Naive thymus-derived CD8-positive, alpha-beta T cell (primary cell): ENCODE results near the gene SLC44A1. TPM values are rescaled to one million over a fixed set of nuclear protein-coding genes. Genes with fewer than 3 reads are reported as not detected.

Source experiments
- ATAC-seq, 2 donors: fragments of 150-1000 bp; cut with Tn5 transposase in 1 of 2; sonication (Bioruptor Pico), chemical (Tn5 transposase) in 1 of 2; 1 replicate in 1 of 2; 2 replicates in 1 of 2; pipeline ENCODE4 v1.10.0; 2021; ENCODE audit warnings: mild to moderate bottlenecking in 2 of 2, moderate library complexity in 2 of 2
- POLR2A ChIA-PET: fragments of 350-600 bp; sonication (Branson Sonifier 250); formaldehyde crosslinking; loops from one replicate; lab custom pipeline; 2021; ENCODE audit warnings: antibody characterized with exemption; lab: Charles Lee
- DNase-seq, 10 donors: peaks; one replicate each; pipeline versions ENCODE4 v3.0.0 to v3.0.0-alpha.2; 2020 to 2022
- H3K27ac Mint-ChIP-seq, 10 donors: one replicate each; pipeline ENCODE4 v1.8.0; 2020 to 2022; ENCODE audit warnings: mild to moderate bottlenecking in 10 of 10, mixed read lengths in 10 of 10, moderate library complexity in 4 of 10, inconsistent platforms in 1 of 10
- H3K27me3 Mint-ChIP-seq, 5 donors: one replicate each; pipeline ENCODE4 v1.8.0; 2021 to 2022; ENCODE audit warnings: mixed read lengths in 5 of 5
- H3K36me3 Mint-ChIP-seq, 3 donors: one replicate each; pipeline ENCODE4 v1.8.0; 2020 to 2022; ENCODE audit warnings: mixed read lengths in 3 of 3, mild to moderate bottlenecking in 2 of 3, inconsistent platforms in 1 of 3
- H3K4me1 Mint-ChIP-seq, 4 donors: one replicate each; pipeline ENCODE4 v1.8.0; 2021 to 2022; ENCODE audit warnings: mixed read lengths in 4 of 4
- H3K4me3 Mint-ChIP-seq, 10 donors: one replicate each; pipeline ENCODE4 v1.8.0; 2020 to 2022; ENCODE audit warnings: mild to moderate bottlenecking in 10 of 10, mixed read lengths in 10 of 10, moderate library complexity in 6 of 10, inconsistent platforms in 1 of 10
- H3K9me3 Mint-ChIP-seq, 9 donors: one replicate each; pipeline ENCODE4 v1.8.0; 2020 to 2022; ENCODE audit warnings: mixed read lengths in 9 of 9, mild to moderate bottlenecking in 3 of 9, inconsistent platforms in 1 of 9, moderate library complexity in 1 of 9
- polyA plus RNA-seq, 3 donors: library from polyadenylated mRNA; unstranded; fragments of 300-500 nt; fragmentation: Illumina TruSeq; gene quantifications; one replicate each; pipeline ENCODE4 v1.2.3, GENCODE V29; 2021
- total RNA-seq, 8 experiments: library from RNA in 2 of 8; stranded (reverse) in 2 of 8; gene quantifications; one replicate each; pipeline ENCODE4 v1.2.3 and lab custom pipeline; 2021 to 2026

Gene SLC44A1
- total RNA-seq (1 to 10 TPM; 8.2 to 9.4 TPM), polyA plus RNA-seq (10 to 100 TPM; 12.2 to 16.8 (median 14.3) TPM), total RNA-seq (lab: John Stamatoyannopoulos, UW) (14.3 to 34.7 (median 20.8) reads per million in 6 experiments)

GRCh38 chr9:105244003-105244733 is at the start of gene SLC44A1:
Gene SLC44A1 (plus strand): TSS chr9:105244651. CDS start chr9:105244869, 218 bp downstream.
- Mint-ChIP-seq H3K36me3 (no peaks in the 10 kb centered on the region), H3K9me3 (no peaks in the 10 kb centered on the region), H3K27ac (peak within 1 kb of the TSS; percentile 80 to 96 (median 89)), H3K27me3 (peaks cover 6 to 20% (median 12%) of the 10 kb centered on the region in 5 donors), H3K4me3 (peak within 1 kb of the TSS; percentile 85 to 96 (median 92)), H3K4me1 (peaks cover 12 to 35% (median 30%) of the 10 kb centered on the region in 4 donors)
- peak; percentile 81 to 85 for ATAC-seq
- POLR2A ChIA-PET = interaction anchor here (0.9 to 1.7 kb wide), 7 partner anchors 40 to 450 kb away, joined by 3 to 10 read pairs (median 3); partner anchors contain the start of gene TMEM38B
- peak; percentile 81 to 95 (median 86) for DNase-seq

DNA sequence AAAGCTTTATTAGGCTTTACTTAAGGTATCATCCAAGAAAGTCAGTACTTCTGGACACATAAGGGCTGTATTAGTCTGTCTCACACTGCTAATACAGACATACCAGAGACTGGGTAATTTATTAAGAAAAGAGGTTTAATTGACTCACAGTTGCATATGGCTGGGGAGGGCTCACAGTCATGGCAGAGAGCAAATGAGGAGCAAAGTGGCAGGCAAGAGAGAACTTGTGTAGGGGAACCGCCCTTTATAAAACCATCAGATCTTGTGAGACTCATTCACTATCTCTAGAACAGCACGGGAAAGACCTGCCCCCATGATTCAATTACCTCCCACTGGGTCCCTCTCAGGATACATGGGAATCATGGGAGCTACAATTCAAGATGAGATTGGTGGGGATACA is 49.2 kb upstream of the SLC44A1 start:
- no peaks in the 10 kb centered on the region for H3K36me3 Mint-ChIP-seq
- H3K4me3 Mint-ChIP-seq = no peak overlapping the region
- POLR2A ChIA-PET = no interaction called here
- H3K27ac Mint-ChIP-seq = no peak overlapping the region
- H3K27me3 Mint-ChIP-seq = peaks cover 1 to 14% (median 4%) of the 10 kb centered on the region in 5 donors
- H3K9me3 Mint-ChIP-seq = peaks cover 0 to 4% (median 0%) of the 10 kb centered on the region in 9 donors
- DNase-seq (no peak), ATAC-seq (no peak)
- peaks cover 0 to 2% (median 0%) of the 10 kb centered on the region in 4 donors for H3K4me1 Mint-ChIP-seq

DNA sequence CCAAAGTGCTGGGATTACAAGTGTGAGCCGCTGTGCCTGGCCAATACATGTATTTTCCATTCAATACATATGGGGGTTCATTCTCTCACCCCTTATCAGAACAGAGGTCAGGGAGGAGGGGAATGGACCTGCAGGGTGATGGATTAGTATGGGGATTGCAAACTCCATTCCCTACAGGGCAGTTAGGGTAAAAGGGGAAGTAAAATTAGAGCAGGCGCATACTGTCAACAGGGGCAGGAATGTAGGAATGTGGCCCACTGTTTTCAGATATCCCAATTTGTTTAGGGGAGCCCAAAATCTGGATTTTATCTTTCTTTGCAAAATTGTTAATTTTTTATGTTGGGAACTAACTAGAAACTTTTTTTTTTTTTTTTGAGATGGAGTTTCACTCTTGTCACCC is 46.4 kb upstream of the SLC44A1 start:
- no peak for DNase-seq
- Mint-ChIP-seq H3K36me3 (no peaks in the 10 kb centered on the region), H3K9me3 (peaks cover 0 to 4% (median 0%) of the 10 kb centered on the region in 9 donors), H3K27me3 (peaks cover 0 to 9% (median 4%) of the 10 kb centered on the region in 5 donors), H3K27ac (no peak overlapping the region), H3K4me3 (no peak overlapping the region), H3K4me1 (peaks cover 0 to 2% (median 0%) of the 10 kb centered on the region in 4 donors)
- no peak for ATAC-seq
- POLR2A ChIA-PET = no interaction called here

DNA sequence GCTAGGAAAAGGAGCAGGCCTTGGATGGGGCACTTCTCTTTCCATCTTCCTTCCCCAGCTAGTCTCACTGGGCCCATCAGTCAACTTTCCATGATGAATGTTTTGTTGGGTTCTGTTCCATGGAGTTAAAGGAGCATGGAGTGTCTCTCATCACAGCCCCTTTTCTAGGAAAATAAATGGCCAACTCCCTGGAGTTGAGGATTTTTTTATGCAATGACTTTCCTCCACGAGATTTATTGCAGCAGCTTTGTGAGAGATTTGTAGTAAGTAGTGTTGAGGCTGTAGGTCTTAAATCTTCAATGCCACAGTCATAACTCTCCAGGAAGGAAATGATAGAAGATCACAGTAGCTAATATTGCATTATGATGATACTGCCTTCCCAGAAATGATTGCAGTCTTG is 45.6 kb upstream of the SLC44A1 start:
- peaks cover 0 to 9% (median 4%) of the 10 kb centered on the region in 5 donors for H3K27me3 Mint-ChIP-seq
- ATAC-seq (no peak), DNase-seq (no peak)
- peaks cover 0 to 2% (median 0%) of the 10 kb centered on the region in 4 donors for H3K4me1 Mint-ChIP-seq
- POLR2A ChIA-PET = no interaction called here
- H3K36me3 Mint-ChIP-seq = no peaks in the 10 kb centered on the region
- no peak overlapping the region for H3K27ac Mint-ChIP-seq
- H3K4me3 Mint-ChIP-seq = no peak overlapping the region
- H3K9me3 Mint-ChIP-seq = peaks cover 0 to 4% (median 0%) of the 10 kb centered on the region in 9 donors

DNA sequence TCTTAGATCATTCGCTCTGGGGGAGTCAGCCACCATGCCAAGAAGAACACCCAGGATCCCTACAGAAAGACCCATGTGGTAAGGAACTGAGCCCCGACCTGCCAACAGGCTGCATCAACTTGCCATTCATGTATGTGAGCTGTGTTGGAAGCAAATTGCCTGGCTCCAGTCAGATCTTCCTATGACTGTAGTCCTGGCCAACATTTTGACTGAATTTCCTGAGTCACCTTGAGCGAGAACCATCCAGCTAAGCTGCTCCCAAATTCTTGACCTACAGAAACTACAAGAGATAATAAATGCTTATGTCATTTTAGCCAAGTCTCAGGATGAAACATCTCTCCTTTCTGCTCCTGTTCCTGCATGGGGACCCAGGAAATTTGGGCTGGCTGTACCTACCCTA is 40.0 kb upstream of the SLC44A1 start:
- Mint-ChIP-seq H3K27ac (no peak overlapping the region), H3K4me3 (no peak overlapping the region), H3K36me3 (no peaks in the 10 kb centered on the region), H3K27me3 (peaks cover 0 to 1% (median 0%) of the 10 kb centered on the region in 5 donors), H3K9me3 (peaks cover 0 to 1% (median 0%) of the 10 kb centered on the region in 9 donors), H3K4me1 (no peaks in the 10 kb centered on the region)
- ATAC-seq = no peak
- POLR2A ChIA-PET = interaction anchor here (1.0 kb wide), 1 partner anchor 40 kb away, joined by 3 read pairs; the partner anchor contains the start of gene SLC44A1
- no peak for DNase-seq

GRCh38 chr9:105205787-105206495 is 38.5 kb upstream of the SLC44A1 start:
- Mint-ChIP-seq H3K4me3 (no peak overlapping the region), H3K36me3 (no peaks in the 10 kb centered on the region), H3K27ac (no peak overlapping the region), H3K4me1 (no peaks in the 10 kb centered on the region), H3K9me3 (peaks cover 0 to 1% (median 0%) of the 10 kb centered on the region in 9 donors), H3K27me3 (peaks cover 0 to 1% (median 0%) of the 10 kb centered on the region in 5 donors)
- POLR2A ChIA-PET = no interaction called here
- no peak for DNase-seq
- ATAC-seq = no peak

- Mint-ChIP-seq H3K36me3 (no peaks in the 10 kb centered on the region), H3K27me3 (peaks cover 0 to 1% (median 0%) of the 10 kb centered on the region in 5 donors), H3K27ac (no peak overlapping the region), H3K9me3 (peaks cover 0 to 1% (median 0%) of the 10 kb centered on the region in 9 donors), H3K4me3 (no peak overlapping the region), H3K4me1 (no peaks in the 10 kb centered on the region)
- no peak for ATAC-seq
- no peak for DNase-seq
- POLR2A ChIA-PET = no interaction called here
Observed at GRCh38 chr9:105206496-105206820, 38.0 kb upstream of the SLC44A1 start.

GRCh38 chr9:105206821-105207699 is 37.4 kb upstream of the SLC44A1 start:
- H3K9me3 Mint-ChIP-seq = peaks cover 0 to 1% (median 0%) of the 10 kb centered on the region in 9 donors

GRCh38 chr9:105216440-105217178 is 27.8 kb upstream of the SLC44A1 start:
- peaks cover 0 to 8% (median 4%) of the 10 kb centered on the region in 5 donors for H3K27me3 Mint-ChIP-seq
- H3K9me3 Mint-ChIP-seq = peaks cover 0 to 2% (median 0%) of the 10 kb centered on the region in 9 donors
- no peaks in the 10 kb centered on the region for H3K4me1 Mint-ChIP-seq
- peaks cover 0 to 4% (median 0%) of the 10 kb centered on the region in 3 donors for H3K36me3 Mint-ChIP-seq
- ATAC-seq (no peak), DNase-seq (no peak)
- H3K27ac Mint-ChIP-seq = no peak overlapping the region
- no peak overlapping the region for H3K4me3 Mint-ChIP-seq
- POLR2A ChIA-PET = interaction anchor here (0.7 kb wide), 1 partner anchor 189 kb away, joined by 3 read pairs; no protein-coding TSS in a partner anchor

More at GRCh38 chr9:105206821-105207699, 37.4 kb upstream of the SLC44A1 start:
- ATAC-seq (no peak), DNase-seq (no peak)
- Mint-ChIP-seq H3K4me3 (no peak overlapping the region), H3K27ac (no peak overlapping the region), H3K27me3 (peaks cover 0 to 1% (median 0%) of the 10 kb centered on the region in 5 donors), H3K4me1 (no peaks in the 10 kb centered on the region), H3K36me3 (no peaks in the 10 kb centered on the region)
- POLR2A ChIA-PET = no interaction called here

GRCh38 chr9:105218673-105219072 is 25.8 kb upstream of the SLC44A1 start:
- Mint-ChIP-seq H3K36me3 (peaks cover 0 to 17% (median 0%) of the 10 kb centered on the region in 3 donors), H3K27ac (no peak overlapping the region), H3K4me3 (no peak overlapping the region), H3K4me1 (no peaks in the 10 kb centered on the region), H3K9me3 (peaks cover 2 to 20% (median 12%) of the 10 kb centered on the region in 9 donors), H3K27me3 (peaks cover 0 to 10% (median 4%) of the 10 kb centered on the region in 5 donors)
- POLR2A ChIA-PET = no interaction called here
- ATAC-seq = no peak
- no peak for DNase-seq

DNA sequence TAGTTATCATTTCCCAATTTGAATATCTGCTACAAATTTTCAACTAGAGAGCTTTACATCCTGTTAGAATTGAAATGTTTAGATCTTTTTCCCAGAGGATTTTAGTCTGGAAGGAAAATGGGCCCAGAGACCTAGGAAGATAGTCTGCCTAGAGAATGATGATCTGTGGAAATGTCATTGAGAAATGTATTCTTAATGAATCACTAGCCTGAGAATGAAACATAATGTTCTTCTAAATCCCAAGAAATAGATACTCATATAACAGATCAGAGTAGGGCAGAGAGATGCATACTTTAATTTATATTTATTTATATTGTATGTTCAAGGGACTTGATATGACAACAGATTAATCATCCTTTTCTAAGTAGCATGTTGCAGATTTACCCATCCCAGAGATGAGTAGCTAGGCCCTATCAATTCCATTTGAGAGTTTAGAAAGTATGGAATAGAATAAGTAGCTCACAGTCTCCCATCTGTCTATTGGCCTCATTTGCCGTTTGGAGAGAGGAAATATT is 25.1 kb upstream of the SLC44A1 start:
- Mint-ChIP-seq H3K4me3 (no peak overlapping the region), H3K27me3 (peaks cover 0 to 9% (median 5%) of the 10 kb centered on the region in 5 donors), H3K27ac (no peak overlapping the region), H3K4me1 (no peaks in the 10 kb centered on the region), H3K9me3 (peaks cover 5 to 26% (median 18%) of the 10 kb centered on the region in 9 donors), H3K36me3 (peaks cover 2 to 21% (median 3%) of the 10 kb centered on the region in 3 donors)
- no peak for ATAC-seq
- POLR2A ChIA-PET = no interaction called here
- no peak for DNase-seq
